Choroid plexus epithelial cell (primary cell): ENCODE results near the gene PODXL2.
"Not testable (repeated sequence)": the region's sequence is repeated elsewhere in the genome, so short reads cannot be mapped to it uniquely, and the experiment has no call there.

Experiments
- DNase-seq: peaks from one replicate; pipeline ENCODE4 v3.0.0-alpha.2; 2010; ENCODE audit warnings: low read depth
- H3K4me3 ChIP-seq: 2 replicates; pipeline ENCODE4 v1.5.1; 2011; ENCODE audit warnings: low read depth, mild to moderate bottlenecking, control low read depth, low read length, moderate library complexity
- TF ChIP-seq, protein P1 (sequence below): conservative IDR thresholded peaks from 2 replicates; pipeline ENCODE4 v1.5.1; 2011; ENCODE audit warnings: low read depth, mild to moderate bottlenecking, control low read depth, inconsistent platforms, low read length, moderate library complexity

PODXL2 gene

GRCh38 chr3:127680798-127681221 is 51.8 kb downstream of the PODXL2 start:
- H3K4me3 ChIP-seq, result no peak overlapping the region
- DNase-seq, result no peak
- TF ChIP-seq, protein P1, sequence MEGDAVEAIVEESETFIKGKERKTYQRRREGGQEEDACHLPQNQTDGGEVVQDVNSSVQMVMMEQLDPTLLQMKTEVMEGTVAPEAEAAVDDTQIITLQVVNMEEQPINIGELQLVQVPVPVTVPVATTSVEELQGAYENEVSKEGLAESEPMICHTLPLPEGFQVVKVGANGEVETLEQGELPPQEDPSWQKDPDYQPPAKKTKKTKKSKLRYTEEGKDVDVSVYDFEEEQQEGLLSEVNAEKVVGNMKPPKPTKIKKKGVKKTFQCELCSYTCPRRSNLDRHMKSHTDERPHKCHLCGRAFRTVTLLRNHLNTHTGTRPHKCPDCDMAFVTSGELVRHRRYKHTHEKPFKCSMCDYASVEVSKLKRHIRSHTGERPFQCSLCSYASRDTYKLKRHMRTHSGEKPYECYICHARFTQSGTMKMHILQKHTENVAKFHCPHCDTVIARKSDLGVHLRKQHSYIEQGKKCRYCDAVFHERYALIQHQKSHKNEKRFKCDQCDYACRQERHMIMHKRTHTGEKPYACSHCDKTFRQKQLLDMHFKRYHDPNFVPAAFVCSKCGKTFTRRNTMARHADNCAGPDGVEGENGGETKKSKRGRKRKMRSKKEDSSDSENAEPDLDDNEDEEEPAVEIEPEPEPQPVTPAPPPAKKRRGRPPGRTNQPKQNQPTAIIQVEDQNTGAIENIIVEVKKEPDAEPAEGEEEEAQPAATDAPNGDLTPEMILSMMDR, result no peak

DNA sequence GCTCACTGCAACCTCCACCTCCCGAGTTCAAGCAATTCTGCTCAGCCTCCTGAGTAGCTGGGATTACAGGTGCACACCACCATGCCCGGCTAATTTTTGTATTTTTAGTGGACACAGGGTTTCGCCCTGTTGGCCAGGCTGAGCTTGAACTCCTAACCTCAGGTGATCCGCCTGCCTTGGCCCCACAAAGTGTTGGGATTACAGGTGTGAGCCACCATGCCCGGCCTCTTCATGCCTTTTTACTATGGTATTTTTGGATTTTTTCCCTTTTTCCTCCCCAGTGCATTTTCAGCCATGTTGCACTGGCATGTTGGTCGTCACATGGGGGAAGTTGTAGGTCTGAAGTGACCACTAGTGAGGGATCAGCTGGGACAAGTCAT is 53.2 kb downstream of the PODXL2 start:
- H3K4me3 ChIP-seq, DNase-seq: not testable (repeated sequence)

DNA sequence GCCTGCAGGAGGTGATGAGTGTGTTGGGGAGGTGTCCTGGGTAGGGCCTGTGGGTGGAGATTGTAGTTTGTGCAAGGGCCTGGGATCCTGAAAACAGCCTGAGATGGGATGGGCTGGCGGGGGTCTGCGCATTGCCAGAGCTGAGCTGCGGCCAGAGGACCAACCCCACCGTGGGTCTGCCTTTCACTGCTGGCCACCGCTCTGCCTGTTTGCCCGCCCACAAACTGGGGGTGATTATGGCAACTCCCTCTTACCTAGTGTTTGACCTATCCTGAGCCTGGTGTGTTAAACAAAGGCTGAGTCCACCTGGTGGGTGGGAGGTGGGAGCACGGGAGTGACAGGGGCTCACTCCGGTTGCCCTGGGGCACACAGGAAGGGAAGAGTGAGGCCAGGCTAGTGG is 53.6 kb downstream of the PODXL2 start:
- TF ChIP-seq, protein P1, result no peak
- no peak overlapping the region for H3K4me3 ChIP-seq
- no peak for DNase-seq

DNA sequence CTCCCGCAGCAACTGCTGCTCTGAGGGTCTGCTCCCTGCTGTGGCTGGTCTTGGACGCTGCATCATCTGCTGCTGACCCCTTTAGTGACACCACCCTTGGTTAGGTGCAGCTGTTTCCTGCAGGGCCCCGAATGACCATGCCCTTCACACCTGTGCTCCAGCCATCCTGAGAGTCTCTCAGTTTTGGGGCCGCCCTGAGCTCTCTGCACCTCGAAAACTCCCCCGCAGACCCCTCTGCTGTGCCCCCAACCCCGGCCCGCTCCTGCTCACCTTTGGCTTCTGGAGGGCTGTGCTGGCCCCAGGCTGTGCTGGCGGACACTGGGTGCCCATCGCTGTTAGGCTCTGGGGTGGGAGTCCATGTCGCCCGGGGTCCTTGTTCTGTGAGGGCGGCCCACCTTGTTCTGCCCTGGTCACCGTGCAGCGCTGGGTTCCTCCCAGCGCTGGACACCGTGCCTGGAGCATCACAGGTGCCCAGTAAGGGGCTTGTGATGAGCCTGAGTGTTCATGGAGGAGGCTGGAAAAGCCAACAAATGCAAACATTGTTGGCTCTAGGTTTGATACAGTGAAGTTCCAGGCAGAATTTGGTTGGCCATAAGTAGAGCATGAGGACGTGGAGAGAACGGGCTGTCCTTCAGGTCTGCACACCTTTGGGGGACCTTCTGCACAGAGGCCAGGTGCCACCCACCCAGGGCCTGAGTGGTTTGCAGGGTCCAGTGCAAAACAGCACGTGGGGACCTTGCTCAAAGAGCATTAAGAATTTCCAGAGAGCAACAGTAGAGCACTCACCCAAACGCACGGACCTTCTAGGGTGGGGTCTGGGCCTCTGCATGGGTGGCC is 56.1 kb downstream of the PODXL2 start:
- TF ChIP-seq, protein P1, result no peak
- no peak for DNase-seq
- H3K4me3 ChIP-seq, result no peak overlapping the region

DNA sequence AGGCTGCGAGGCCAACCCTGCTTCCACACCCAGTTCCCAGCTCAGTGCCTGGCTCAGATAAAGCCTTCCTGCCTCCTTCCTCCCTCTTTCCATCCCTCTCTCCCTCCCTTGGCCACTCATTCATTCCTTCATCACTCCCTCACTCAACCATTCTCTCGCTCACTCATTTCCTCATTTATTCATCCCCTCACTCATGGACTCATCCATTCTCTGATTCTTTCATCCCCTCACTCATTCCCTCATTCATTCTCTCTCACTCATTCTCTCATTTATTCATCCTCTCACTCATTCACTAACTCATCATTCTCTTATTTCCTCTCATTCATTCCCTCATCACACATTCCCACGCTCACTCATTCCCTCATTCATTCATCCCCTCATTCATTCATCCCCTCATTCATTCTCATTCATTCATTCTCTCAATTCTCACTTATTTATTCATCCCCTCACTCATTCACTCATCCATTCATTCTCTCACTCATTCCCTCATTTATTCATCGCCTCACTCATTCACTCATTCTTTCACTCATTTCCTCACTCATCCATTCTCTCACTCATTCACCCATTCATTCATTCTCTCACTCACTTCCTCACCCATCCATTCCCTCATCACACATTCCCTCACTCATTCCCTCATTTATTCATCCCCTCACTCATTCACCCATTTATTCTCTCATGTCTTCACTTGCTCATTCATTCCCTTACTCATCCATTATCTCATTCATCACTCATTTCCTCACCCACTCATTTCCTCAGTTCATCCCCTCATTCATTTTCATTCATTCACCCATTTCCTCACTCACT is 56.9 kb downstream of the PODXL2 start:
- no peak overlapping the region for H3K4me3 ChIP-seq
- TF ChIP-seq, protein P1, result no peak
- DNase-seq, result no peak

DNA sequence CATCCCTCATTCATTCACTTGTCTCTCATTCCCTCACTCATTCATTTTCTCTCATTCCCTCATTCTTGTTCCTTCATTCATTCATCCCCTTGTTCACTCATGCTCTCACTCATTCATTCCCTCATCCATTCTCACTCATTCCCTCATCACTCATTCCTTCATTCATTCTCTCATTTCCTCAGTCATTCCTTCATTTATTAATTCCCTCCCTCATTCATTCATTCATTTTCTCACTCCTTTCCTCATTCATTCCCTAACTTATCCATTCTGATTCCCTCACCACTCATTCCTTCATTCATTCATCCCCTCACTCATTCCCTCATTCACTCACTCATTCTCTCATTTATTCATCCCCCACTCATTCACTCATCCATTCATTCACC is 57.5 kb downstream of the PODXL2 start:
- TF ChIP-seq, protein P1, result no peak
- H3K4me3 ChIP-seq, result no peak overlapping the region
- DNase-seq, result no peak

DNA sequence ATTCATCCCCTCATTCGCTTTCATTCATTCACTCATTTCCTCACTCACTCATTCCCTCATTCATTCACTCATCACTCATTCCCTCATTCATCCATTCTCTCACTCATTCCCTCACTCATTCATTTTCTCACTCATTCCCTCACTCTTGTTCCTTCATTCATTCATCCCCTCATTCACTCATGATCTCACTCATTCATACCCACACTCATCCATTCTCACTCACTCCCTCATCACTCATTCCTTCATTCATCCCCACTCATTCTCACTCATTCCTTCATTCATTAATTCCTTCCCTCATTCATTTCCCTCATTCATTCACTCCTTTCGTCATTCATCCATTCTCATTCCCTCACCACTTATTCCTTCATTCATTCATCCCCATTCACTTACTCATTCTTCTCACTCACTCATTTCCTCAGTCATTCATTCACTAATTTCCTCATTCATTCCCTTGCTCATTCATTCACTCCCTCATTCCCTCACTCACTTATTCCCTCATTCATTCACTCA is 58.3 kb downstream of the PODXL2 start:
- TF ChIP-seq, protein P1, result no peak
- no peak for DNase-seq
- no peak overlapping the region for H3K4me3 ChIP-seq
